C4-2B (cell line): Measurements from ENCODE around the gene RAB40A.

Source experiments
- CTCF ChIP-seq: fragments of 450-650 bp; conservative IDR thresholded peaks from 2 replicates; pipeline ENCODE4 v1.5.1; 2017; ENCODE audit warnings: mild to moderate bottlenecking
- ZFX ChIP-seq: fragments of 450-650 bp; IDR thresholded peaks from 2 replicates; pipeline ENCODE4 v1.6.1; 2017

DNA sequence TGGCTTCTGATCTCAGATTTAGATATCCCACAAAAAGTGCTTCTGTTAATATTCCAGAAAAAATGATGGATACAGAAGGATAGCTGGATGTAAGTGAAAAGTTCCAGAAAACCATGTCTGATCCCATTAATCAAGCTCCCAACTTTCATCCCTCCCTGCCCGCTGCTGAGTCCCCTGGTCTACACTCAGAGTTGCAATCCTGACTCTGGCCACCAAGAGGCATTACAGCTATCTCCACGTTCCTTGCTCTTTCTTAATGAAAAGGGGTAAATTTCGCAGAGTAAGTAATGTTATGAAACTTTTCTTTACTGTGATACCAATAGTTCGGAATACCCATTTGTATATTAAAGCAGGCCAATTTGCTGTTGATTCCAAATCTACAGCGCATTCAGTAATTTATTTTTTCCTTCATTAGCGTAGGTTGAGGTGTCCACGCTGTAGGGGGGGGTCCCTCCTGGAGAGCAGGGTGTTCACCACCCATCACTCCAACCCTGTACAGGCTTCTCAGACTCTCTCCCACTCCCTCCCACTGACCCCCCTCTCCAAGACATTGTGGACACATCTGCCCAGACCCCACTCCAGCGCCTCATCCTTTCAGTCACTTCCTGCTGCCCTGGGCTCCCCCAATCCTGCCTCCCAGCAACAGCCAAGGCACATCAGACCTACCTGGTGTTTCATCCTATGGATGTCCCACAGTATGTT, 55.1 kb downstream of the RAB40A start:
- TF ChIP-seq CTCF (no peak), ZFX (no peak)
